NCI-H146 treated with DMSO at 0.1 percent for 48 hours (cell line): ENCODE data around the gene AKT2.

Experiments used
- DNase-seq: peaks from one replicate; lab custom pipeline; 2025; ENCODE audit not compliant: unreplicated experiment; lab: John Stamatoyannopoulos, UW

Gene AKT2

GRCh38 chr19:40274585-40275544 is 10.3 kb downstream of the AKT2 start:
- no peak for DNase-seq

DNA sequence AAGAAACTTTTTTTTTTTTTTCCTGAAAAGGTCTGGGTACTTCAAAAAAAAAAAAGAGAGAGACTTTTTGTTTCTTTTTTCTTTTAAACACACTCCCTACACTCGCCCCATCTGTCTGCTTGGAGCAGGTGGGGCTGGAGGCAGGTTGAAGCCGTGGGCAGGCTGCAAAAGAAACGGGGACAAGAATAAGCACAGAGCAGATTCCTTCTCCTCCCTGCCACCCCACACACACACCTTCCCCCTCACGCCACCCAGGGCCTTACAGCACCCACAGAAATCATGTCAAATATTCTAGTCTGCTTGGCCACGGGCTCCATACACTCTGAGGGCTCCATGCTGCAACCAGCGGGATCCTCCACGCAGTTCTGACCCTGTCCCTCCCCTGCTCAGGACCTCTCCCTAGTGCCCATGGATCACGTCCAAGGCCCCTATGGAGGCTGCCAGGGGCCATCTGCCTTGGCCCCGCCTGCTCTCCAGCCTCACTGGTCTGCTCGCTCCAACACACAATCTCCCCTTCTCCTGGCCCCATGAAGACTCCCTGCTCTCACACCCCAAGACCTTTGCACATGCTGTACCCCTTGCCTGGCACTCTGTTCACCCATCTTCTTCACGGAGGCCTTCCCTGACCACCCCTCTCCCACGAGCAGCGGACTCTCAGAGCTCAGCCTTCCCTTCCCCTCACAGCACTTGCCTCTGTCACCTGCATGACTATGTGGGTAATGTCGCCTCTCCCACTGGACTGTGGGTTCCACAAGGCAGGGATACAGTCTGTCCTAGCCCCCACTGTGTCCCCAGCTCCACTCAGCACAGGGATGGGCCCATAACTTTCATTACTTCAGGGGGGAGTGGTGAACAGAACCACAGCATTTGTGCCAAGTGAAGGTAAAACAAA is 11.4 kb downstream of the AKT2 start:
- no peak for DNase-seq

DNA sequence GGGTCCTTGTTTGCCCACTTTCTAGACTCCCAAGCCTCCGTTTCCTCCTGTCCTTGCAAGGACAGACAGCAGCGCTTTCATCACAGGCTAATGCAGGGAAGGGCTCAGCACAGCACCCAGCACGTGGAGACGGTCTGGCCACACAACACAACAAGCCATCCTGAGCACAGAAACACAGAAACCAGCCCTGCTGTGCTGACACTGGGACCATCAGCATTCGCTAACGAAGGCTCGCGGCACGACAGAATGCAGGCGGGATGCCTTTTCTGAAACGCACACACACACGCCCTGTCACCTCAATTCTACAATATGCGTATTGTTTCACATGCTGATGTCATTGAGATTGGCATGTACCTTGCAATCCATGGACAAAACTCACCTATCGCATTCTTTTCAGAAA is 12.9 kb downstream of the AKT2 start:
- no peak for DNase-seq

GRCh38 chr19:40271706-40272105 is 13.4 kb downstream of the AKT2 start:
- no peak for DNase-seq

- DNase-seq = no peak
These were observed 14.6 kb downstream of the AKT2 start for GRCh38 chr19:40270362-40271089.

DNA sequence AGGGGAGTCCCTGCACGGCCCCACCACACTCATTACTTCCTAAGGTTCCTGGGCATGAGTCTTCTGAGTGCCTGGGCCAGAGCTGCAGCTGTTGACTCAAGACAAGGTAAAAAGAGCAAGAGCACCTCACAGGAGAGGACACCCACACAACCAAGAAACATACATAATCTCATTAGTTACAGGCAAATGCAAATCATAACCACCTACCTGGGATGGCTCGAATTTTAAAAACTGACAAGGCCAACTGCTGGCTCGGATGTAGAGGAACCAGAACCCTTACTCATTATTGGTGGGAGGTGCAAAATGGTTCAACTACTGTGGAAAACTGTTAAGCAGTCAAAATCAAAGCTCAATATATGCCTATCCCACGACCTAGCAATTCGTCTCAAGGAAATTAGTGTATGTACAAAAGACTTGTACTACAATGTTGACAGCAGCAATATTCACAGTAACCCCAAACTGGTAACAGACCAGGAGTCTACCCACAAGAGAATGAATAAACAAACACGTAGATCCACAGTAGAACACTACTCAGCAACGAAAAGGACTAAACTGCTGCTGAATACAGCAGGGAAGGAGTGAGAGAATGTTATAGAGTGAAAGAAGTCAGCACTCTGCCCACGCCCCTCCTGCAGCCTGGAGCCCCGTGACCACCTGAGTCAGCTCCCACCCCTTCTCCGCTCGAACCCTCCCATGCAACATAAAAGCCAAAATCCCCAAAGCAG is 15.8 kb downstream of the AKT2 start:
- DNase-seq = no peak

DNA sequence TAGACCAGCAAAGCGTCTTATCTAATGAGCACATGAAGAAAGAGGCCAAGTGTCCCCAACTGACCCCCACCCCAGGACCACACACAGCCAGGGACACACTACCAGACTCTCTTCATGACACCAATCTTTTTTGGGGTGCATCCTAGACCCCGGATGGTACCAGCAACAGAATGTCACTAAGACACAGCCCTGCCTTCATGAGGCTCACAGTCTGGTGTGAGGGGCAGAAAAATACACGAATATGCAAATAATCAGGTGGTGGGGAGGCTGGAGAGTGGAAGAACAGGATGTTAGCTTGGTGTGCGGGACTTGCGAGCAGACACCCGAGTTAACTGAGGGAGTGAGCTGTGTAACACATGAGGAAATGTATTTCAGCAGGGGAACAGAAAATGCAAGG is 17.5 kb downstream of the AKT2 start:
- no peak for DNase-seq

DNA sequence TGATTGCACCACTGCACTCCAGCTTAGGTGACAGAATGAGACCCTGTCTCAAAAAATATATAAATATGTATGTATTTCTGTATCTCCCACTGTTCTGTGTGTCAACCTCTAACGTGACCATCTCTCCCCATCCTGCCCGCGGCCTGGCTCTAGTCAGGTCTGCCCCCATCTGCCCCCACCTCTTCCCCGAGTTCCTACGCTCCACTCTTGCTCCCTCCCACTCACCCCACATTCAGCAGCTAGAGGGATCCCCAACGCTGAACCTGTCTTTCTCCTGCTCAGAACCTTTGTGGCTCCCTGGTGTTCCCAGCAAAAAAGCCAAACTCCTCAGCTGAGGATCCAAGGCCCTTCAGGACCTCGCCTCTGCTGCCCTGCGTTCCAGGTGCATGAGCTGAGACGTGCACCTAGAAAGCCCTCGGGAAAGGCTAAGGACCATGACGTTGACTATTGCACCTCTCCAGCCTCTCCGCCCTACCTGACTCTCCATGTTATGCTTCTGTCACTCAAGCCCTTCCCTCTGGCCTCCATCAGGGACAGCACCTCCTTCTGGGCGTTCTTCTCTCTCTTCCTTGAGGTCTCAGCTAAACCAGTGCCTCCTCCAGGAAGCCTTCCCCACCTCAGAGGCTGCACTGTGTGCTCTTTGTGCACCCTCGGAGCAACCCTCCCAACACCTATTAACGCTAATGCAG is 18.1 kb downstream of the AKT2 start:
- DNase-seq = no peak

GRCh38 chr19:40266119-40266518 is 19.0 kb downstream of the AKT2 start:
- no peak for DNase-seq

GRCh38 chr19:40265763-40266099 is 19.4 kb downstream of the AKT2 start:
- DNase-seq = no peak

GRCh38 chr19:40265055-40265762 is 19.9 kb downstream of the AKT2 start:
- DNase-seq = no peak

GRCh38 chr19:40264314-40265054 is 20.7 kb downstream of the AKT2 start:
- DNase-seq = no peak

DNA sequence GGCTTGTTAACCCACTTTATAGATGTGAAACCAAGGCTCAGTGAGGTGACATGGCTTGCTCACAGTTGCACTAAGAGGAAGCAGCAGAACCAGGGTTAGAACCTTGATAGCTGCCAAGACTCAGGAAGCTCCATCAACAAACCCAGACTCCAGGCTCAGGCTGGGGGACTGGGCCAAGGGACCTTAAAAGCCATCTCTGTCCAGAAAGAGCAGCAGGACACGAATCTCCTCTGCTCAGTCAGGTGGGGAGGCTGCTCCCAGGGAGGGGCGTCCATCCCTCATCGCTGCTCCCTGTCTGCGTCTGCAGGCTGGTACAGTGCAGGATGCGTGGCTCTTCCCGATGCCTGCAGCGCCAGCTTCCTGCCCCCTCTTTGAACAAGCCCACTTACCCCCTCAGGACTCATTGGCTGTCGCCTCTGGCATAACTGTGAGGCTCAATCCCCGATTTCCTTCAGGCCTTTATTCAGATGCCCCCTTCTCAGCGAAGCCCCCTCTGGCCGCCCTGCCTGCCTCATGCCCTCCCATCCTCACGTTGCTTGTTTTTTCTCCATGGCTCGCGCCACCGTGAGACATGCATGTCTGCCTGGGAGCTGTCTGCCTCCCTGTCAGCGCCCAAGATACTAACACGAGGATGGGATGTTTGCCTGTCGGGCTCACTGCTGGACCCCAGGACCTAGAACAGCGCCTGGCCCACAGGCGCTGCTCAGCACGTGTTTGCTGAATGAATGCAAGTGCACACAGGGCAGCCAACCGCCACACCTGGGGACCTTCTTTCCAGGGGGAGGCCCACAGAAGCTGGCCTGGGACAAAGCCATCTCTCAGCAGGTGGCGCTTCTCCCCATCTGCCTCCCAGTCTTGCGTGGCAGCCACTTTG is 21.5 kb downstream of the AKT2 start:
- no peak for DNase-seq

GRCh38 chr19:40262422-40262821 is 22.7 kb downstream of the AKT2 start:
- DNase-seq = no peak

DNA sequence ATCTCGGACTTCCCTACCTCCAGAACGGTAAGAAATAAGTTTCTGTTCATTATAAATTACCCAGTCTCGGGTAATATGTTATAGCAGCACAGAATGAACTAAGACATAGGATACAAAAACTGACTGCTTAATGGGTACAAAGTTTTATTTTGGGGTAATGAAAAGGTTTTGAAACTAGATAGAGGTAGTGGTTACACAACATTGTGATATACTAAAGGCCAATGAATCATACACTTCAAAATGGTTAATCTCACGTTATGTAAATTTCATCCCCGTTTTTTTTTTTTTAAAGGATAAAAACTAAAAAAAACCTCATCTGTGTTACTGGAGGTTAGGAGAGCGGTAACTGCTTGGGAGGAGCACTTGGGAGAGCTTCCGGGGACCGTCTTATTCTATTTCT is 23.5 kb downstream of the AKT2 start:
- no peak for DNase-seq

DNA sequence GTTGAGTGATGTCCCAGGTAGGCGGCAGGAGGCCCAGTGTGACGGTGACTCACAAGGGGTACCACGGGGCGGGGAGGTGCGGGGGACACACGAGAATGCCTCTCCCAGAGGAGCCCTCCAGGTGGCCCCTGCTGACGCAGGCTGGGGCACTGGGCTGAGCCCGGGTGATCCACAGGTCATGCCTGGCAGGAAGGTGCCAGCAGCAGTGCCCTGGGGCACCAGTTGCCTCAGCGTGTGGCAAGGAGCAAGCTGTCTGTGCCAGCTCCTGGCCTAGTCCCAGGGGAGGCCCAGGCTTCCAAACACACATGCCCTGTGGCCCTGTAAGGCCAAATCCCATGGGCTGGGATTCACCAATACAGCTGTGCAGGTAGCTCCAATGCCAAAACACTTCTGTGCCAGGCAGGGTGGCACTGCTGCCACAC is 28.0 kb downstream of the AKT2 start:
- DNase-seq = no peak

DNA sequence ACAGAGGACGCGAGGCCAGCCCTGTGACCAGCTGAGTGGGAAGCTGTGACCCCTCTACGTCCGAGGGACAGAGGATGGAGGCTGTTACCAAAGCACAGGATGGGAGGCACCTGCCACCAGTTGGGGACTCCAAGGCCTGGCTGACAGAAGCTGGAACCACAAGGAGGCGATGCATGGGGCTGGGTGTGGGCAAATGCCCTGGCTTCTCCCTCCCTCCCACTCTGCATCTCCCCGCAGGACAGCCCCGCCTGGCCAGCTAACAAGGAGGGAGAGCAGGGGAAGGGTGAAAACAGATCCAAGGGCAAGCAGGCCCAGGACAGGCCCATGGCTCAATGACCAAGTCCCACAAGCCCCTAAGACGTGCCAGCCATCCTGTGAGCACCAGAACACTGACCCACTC is 28.6 kb downstream of the AKT2 start:
- no peak for DNase-seq

DNA sequence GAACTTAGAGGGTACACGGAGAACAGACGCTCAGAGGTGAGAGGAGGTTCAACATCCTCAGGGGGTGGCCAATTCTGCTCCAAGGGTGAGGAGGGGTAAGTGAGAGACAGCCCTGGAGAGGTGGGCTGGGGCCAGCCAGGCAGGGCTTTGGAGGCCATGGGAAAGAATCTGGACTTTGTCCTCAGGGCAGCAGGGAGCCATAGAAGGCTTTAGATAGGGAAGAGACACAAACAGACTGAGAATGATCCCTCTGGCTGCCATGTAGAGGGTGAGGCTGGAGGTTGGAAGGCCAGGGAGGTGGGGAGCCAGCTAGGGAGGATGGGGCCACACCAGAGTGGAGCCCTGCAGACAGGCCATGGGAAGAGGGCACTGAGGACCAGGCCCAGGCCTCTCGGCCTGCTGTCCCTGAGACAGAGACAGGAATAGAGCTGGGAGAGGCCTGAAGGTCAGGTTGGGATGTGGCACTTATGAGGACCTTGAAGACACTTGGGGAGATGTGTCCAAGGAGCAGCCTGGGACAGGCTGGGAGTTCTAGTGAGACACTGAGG is 29.5 kb downstream of the AKT2 start:
- DNase-seq = no peak
